GM18517 (cell line): Measurements from ENCODE around the gene LRRN1.

Experiments
- ATAC-seq: cut with Tn5 transposase; IDR thresholded peaks from one replicate; pipeline ENCODE4 v1.9.1; 2021; ENCODE audit warnings: mild to moderate bottlenecking, moderate library complexity; ENCODE audit not compliant: unreplicated experiment

The LRRN1 gene

DNA sequence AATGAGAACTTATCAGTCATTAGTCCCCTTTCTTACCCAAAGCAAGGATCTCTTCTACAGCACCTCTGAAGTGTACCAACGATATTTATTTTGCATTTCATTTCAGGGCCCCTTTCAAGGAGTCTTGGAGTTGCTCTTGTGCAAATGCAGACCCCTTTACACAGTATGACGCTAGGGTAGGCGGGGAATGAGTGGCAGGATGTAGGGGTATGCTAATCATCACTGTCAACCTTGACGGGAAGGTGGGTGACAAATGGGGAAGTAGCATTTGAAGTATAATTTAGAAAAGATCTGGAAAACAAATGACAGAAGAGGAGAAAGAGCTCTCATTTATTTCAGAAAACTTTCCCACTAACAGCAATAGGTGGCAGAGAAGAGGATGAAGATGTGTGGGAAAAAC is 94.4 kb downstream of the LRRN1 start:
- no peak for ATAC-seq
